ENCODE measurements around the gene HDAC5. TPM values are rescaled to one million over a fixed set of nuclear protein-coding genes. Genes with fewer than 3 reads are reported as not detected.

HDAC5 gene
- total RNA-seq, 1 experiment from 2014 or later = 11.5 TPM

DNA sequence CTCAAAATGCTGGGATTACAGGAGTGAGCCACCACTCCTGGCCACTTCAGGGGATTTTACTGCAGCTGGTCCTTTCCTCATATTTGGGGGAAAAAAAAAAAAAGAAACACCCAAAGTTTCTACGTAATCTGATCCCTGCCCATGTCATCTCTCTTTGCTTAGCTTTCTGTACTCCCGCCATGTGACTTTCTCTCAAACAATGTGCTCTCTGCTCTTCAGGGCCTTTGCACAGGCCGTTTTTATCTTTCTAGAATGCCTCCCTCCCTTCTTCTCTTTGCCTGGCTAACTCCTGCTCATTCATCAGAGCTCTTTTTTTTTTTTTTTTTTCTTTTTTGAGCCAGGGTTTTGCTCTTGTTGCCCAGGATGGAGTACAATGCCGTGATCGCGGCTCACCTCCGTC, 4.9 kb upstream of the HDAC5 start:
- no peak for ATAC-seq
- Histone ChIP-seq H3K9me3 (ENCODE audit: control insufficient read depth, insufficient read depth, low read depth, low read length) (no peaks in the 10 kb centered on the region), H3K36me3 (ENCODE audit: control insufficient read depth, insufficient read depth, low read length) (no peaks in the 10 kb centered on the region), H3K4me3 (ENCODE audit: low read depth in 2 of 2, low read length in 2 of 2) (no peak overlapping the region), H3K27ac (ENCODE audit: low read length) (no peak overlapping the region), H3K4me1 (ENCODE audit: control insufficient read depth, insufficient read depth, low read length) (peaks cover 8% of the 10 kb centered on the region), H3K27me3 (ENCODE audit: control insufficient read depth, insufficient read depth, low read length) (no peaks in the 10 kb centered on the region)
- no peak for DNase-seq (ENCODE audit: low read depth, low spot score)
- POLR2A ChIA-PET = interaction anchor here (0.6 kb wide), 2 partner anchors 20 to 117 kb away, joined by 4 to 5 read pairs; no protein-coding TSS in a partner anchor
- intact Hi-C loops (cut with micrococcal nuclease; ENCODE audit: unreplicated experiment) (no loop called here), in situ Hi-C loops (cut with HindIII; ENCODE audit: low pct_unique_long_range_greater_than_20kb, low sequenced_read_pairs) (no loop called here)
- TF ChIP-seq, protein P1, sequence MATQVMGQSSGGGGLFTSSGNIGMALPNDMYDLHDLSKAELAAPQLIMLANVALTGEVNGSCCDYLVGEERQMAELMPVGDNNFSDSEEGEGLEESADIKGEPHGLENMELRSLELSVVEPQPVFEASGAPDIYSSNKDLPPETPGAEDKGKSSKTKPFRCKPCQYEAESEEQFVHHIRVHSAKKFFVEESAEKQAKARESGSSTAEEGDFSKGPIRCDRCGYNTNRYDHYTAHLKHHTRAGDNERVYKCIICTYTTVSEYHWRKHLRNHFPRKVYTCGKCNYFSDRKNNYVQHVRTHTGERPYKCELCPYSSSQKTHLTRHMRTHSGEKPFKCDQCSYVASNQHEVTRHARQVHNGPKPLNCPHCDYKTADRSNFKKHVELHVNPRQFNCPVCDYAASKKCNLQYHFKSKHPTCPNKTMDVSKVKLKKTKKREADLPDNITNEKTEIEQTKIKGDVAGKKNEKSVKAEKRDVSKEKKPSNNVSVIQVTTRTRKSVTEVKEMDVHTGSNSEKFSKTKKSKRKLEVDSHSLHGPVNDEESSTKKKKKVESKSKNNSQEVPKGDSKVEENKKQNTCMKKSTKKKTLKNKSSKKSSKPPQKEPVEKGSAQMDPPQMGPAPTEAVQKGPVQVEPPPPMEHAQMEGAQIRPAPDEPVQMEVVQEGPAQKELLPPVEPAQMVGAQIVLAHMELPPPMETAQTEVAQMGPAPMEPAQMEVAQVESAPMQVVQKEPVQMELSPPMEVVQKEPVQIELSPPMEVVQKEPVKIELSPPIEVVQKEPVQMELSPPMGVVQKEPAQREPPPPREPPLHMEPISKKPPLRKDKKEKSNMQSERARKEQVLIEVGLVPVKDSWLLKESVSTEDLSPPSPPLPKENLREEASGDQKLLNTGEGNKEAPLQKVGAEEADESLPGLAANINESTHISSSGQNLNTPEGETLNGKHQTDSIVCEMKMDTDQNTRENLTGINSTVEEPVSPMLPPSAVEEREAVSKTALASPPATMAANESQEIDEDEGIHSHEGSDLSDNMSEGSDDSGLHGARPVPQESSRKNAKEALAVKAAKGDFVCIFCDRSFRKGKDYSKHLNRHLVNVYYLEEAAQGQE (IDR thresholded peaks at IDR 0.05; ENCODE audit: insufficient read depth in 1 of 2, low read depth in 2 of 2, low read length in 1 of 2) = no peak
- no peak for TF ChIP-seq POLR2AphosphoS5 (IDR thresholded peaks at IDR 0.05; ENCODE audit: low read depth, low read length)
- TF ChIP-seq, protein P2, sequence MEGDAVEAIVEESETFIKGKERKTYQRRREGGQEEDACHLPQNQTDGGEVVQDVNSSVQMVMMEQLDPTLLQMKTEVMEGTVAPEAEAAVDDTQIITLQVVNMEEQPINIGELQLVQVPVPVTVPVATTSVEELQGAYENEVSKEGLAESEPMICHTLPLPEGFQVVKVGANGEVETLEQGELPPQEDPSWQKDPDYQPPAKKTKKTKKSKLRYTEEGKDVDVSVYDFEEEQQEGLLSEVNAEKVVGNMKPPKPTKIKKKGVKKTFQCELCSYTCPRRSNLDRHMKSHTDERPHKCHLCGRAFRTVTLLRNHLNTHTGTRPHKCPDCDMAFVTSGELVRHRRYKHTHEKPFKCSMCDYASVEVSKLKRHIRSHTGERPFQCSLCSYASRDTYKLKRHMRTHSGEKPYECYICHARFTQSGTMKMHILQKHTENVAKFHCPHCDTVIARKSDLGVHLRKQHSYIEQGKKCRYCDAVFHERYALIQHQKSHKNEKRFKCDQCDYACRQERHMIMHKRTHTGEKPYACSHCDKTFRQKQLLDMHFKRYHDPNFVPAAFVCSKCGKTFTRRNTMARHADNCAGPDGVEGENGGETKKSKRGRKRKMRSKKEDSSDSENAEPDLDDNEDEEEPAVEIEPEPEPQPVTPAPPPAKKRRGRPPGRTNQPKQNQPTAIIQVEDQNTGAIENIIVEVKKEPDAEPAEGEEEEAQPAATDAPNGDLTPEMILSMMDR (IDR thresholded peaks at IDR 0.05) = no peak
- no TSS peak for BruUV-seq (replicated peaks)
- CTCF ChIA-PET = interaction anchor here (0.6 kb wide), 1 partner anchor 40 kb away, joined by 3 read pairs; no protein-coding TSS in a partner anchor

DNA sequence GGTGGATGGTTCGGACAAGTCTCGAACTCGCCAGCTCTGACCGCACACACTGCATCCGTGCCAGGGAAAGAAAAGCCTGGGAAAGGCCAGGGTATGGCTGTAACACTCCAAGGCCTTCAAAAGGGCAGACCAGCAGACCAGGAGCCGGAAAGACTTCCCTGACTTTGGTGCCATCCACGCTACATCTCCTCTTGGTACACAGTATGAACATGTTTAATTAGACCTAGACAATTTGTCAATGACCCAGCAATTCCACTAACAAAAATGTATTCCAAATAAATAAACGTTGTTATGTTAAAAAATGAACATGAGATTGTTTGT, 637 bp upstream of the HDAC5 start:
- H3K36me3 ChIP-seq (ENCODE audit: control insufficient read depth, insufficient read depth, low read length) = no peaks in the 10 kb centered on the region
- peak overlapping the region; percentile 76 for H3K27ac ChIP-seq (ENCODE audit: low read length)
- no peak for ATAC-seq
- no peaks in the 10 kb centered on the region for H3K27me3 ChIP-seq (ENCODE audit: control insufficient read depth, insufficient read depth, low read length)
- BruUV-seq (replicated peaks) = no TSS peak
- POLR2A ChIA-PET = no interaction called here
- no peaks in the 10 kb centered on the region for H3K9me3 ChIP-seq (ENCODE audit: control insufficient read depth, insufficient read depth, low read depth, low read length)
- intact Hi-C loops (cut with micrococcal nuclease; ENCODE audit: unreplicated experiment) = no loop called here
- H3K4me3 ChIP-seq (ENCODE audit: low read depth in 2 of 2, low read length in 2 of 2) = peak overlapping the region; percentile 59 to 75
- in situ Hi-C loops (cut with HindIII; ENCODE audit: low pct_unique_long_range_greater_than_20kb, low sequenced_read_pairs) = no loop called here
- CTCF ChIA-PET = no interaction called here
- DNase-seq (ENCODE audit: low read depth, low spot score) = no peak
- TF ChIP-seq SIN3A (IDR thresholded peaks at IDR 0.05; ENCODE audit: borderline replicate concordance, insufficient read depth, low read depth, low read length) (no peak), POLR2AphosphoS5 (IDR thresholded peaks at IDR 0.05; ENCODE audit: low read depth, low read length) (no peak), TCF7L2 (IDR thresholded peaks at IDR 0.05; ENCODE audit: low read depth, low read length) (no peak)
- TF ChIP-seq, protein P2 (IDR thresholded peaks at IDR 0.05) = no peak; the same call in 1 of the 2 replicates
- TF ChIP-seq, protein P1 (IDR thresholded peaks at IDR 0.05; ENCODE audit: insufficient read depth in 1 of 2, low read depth in 2 of 2, low read length in 1 of 2) = no peak
- peaks cover 5% of the 10 kb centered on the region; the same call in 1 of the 2 replicates for H3K4me1 ChIP-seq (ENCODE audit: control insufficient read depth, insufficient read depth, low read length)
